NAMALWA (cell line): Measurements from ENCODE around the gene CLIP2.
A peak's percentile ranks its signal among the peaks of the same experiment; 100 is the strongest.
"Not testable (repeated sequence)": the region's sequence is repeated elsewhere in the genome, so short reads cannot be mapped to it uniquely, and the experiment has no call there.

Source experiments
- DNase-seq: peaks from one replicate; pipeline ENCODE4 v3.0.0-alpha.2; 2015; ENCODE audit warnings: low spot score

Gene CLIP2

DNA sequence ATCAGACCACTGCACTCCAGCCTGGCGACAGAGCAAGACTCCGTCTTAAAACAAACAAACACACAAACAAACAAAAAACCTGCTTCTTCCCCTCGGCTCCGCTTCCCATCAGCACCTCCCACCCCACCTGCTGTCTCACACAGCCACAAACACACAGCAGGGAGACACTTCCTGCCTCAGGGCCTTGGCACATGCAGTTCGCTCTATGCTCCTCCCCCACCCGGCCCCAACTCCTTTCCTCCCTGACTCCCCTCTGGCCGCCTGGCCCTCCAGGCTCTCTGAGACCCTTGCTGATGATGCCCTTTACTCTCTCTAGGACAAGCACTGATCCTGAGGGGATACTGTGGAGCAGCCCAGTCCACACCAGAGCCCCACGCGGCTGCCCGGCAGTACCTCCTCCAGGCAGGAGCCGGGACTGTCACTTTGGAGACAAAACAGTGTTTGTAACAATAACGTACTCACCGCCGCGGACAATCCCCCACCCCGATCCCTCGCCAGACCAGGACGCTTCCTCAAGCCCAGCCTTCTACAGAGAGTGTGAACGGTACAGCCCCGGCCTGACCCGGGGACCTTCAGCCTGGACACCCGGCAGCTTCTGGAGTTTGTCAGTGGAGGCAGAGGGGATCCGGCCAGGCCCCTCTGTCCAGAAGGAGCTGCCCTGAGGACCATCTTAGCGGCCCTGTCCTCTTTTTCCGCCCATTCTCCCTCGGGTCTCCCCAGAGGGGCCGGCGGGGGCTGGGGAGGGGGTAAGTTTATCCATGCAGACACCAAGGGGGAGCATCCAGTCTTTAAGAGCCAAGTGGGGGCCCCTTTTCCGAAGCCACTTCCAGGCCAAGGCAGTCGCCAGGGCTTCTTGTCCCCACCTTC lies 114.5 kb downstream of the CLIP2 start:
- no peak for DNase-seq

GRCh38 chr7:74404388-74404700 lies 115.1 kb downstream of the CLIP2 start:
- DNase-seq = no peak

DNA sequence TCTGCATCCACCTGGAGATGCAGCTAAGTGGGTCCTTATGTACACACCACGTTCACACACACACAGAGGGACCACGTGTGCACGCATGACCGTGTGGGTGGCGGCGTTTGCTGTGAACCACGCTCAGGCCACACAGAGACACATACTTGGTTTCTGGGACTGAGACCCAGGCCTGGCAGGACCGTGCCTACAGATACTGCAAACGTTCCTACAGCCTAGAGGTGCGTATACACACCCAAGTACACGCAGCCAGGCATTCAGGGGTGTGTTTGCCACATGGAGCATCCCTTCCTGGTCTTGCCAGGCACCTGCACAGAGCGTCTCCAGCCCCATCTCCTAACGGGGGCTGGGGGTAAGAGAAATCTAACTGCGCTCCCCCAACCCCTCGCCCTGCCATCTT lies 115.5 kb downstream of the CLIP2 start:
- no peak for DNase-seq

GRCh38 chr7:74405191-74405898 lies 116.1 kb downstream of the CLIP2 start:
- peak; percentile 63 for DNase-seq

DNA sequence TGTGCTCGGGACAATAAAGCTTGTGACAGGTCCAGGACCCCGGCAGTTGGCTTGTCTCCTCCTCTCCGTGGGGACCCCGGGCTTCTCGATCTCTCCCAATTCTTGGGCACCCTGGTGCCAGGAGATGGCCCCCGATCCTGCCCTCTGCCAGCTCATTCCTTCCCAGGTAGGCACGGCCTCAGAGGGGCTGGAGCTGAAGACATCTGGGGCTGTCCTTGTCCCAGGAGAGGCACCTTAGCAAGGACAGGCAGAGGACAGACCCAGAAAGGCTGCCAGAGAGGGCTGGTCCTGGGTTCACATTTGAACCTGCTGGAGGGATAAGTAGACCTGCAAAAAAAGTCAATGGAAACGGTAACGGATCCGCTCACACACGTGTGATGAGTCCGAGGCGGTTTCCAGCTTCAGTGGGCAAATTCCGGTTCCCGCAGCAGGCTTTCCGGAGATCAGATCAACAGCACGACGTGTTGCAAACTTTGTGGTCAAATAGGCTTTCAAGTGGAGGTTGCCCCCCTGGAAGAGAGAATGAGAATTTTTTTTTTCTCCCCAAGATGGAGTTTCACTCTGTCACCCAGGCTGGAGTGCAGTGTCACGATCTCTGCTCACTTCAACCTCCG lies 116.8 kb downstream of the CLIP2 start:
- no peak for DNase-seq

- DNase-seq = no peak
Observed at GRCh38 chr7:74407958-74408357, 118.8 kb downstream of the CLIP2 start.

DNA sequence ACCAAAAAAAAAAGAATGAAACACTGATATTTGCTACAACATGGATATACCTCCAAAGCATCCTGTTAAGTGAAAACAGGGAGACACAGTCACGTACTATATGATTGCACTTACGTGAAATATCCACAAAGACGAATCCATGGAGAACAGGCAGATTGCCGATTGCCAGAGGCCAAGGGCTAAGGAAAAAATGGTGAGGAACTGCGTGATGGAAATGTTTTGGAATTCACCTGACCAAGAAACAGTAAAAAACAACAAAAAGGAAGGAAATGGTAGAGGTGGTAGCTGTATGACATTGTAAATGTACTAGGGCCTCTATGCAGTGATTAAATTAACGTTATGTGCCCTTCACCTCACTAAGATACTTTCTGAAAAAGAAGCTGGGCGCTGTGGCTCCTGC lies 120.4 kb downstream of the CLIP2 start:
- DNase-seq = no peak

DNA sequence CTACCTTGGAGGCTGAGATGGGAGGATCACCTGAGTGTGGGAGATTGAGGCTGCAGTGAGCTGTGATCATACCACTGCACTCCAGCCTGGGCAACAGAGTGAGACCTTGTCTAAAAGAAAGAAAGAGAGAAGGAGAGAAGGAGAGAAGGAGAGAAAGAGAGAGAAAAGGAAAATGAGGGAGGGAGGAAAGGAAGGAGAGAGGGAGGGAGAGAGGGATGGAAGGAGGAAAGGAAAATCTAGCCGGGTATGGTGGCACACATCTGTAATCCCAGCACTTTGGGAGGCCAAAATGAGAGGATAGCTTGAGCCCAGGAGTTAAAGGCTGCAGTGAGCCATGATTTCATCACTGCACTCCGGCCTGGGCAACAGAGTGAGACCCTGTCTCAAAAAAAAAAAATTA lies 121.6 kb downstream of the CLIP2 start:
- no peak for DNase-seq

DNA sequence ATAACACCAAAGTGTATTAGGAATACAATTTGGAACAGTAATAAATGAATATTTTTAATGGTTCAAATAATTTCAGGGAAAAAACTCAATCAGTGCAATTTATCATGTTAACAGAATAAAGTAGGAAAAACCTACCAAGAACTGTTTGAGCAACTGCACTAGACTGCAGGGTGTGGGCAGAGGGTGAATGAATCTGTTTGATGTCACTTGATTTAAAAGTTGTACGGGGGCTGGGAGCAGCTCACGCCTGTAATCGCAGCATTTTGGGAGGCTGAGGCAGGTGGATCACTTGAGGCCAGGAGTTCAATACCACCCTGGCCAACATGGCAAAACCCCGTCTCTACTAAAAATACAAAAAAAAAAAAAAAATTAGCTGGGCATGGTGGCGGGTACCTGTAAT lies 122.4 kb downstream of the CLIP2 start:
- not testable (repeated sequence) for DNase-seq

DNA sequence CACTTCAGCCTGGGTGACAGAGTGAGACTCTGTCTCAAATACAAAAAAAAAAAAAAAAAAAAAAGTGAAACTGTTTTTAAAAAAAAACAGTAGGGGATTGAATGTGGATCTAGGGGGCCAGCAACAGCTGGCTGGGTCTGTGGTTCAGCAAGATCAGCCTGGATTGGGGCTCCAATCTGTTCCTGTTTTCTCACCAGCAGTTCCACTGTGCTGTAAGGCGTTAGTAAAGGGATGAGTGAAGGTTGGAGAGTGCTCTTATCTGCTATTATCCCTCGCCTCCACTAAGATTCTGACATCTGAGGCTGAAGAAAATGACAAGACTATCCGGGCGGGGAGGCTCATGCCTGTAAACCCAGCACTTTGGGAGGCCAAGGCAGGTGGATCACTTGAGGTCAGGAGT lies 122.8 kb downstream of the CLIP2 start:
- DNase-seq = no peak

DNA sequence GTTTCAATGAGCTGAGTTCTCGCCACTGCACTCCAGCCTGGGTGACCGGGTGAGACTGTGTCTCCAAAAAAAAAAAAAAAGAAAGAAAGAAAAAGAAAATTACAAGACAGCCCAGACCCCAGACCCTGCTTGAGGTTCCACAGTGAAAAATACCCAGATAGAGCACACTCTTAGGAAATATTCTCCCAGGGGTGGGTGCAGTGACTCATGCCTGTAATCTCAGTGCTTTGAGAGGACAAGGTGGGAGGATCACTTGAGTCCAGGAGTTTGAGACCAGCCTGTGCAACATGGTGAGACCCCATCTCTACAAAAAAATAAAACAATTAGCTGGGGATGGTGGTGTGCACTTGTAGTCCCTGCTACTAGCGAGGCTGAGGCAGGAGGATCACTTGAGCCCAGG lies 123.4 kb downstream of the CLIP2 start:
- DNase-seq = no peak

DNA sequence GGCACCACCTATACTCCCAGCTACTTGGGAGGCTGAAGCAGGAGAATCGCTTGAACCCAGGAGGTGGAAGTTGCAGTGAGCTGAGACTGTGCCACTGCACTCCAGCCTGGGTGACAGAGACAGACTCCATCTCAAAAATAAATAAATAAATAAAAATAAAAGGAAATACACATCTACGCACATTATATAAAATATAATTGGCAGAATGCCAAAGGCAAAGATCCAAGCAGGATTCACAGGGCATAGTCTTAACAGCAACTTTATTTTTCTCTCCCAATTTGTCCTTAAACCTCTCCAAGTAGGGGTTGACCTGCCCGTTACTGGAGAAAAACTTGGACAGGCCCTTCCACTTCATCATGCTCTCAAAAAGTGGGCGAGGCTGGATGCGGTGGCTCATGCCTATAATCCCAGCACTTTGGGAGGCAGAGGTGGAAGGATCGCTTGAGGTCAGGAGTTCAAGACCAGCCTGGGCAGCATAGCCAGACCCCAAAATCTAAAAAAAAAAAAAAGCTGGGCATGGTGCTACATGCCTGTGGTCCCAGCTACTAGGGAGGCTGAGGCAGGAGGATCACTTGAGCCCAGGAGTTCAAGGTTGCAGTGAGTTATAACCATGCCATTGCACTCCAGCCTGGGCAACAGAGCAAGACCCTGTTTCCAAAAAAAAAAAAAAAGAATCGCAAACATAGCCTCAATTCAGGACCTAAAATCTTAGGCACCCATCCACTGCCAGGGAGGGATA lies 125.6 kb downstream of the CLIP2 start:
- DNase-seq = not testable (repeated sequence)

GRCh38 chr7:74417419-74417971 lies 128.3 kb downstream of the CLIP2 start:
- peak; percentile 78 for DNase-seq

DNA sequence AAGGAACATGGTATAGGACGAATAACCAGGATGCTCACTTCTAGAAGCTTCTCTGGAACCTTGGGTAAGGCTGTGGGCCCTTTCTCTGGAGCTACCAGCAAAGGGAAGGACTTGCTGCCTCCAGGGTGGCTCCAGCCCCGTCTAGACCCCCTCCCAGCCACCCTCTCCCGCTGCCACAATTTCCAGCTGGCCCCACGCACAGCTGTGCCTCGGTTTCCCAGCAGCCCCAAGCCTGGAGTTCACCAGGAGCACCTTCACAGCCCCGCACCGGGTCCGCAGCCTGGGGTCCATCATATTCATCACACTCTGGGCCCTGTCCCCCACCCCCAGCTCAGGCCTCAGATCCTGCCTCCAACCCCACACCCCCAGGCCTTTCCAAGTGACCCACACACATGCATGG lies 128.9 kb downstream of the CLIP2 start:
- DNase-seq = no peak

- DNase-seq = no peak
Observed at GRCh38 chr7:74418538-74418937, 129.3 kb downstream of the CLIP2 start.

DNA sequence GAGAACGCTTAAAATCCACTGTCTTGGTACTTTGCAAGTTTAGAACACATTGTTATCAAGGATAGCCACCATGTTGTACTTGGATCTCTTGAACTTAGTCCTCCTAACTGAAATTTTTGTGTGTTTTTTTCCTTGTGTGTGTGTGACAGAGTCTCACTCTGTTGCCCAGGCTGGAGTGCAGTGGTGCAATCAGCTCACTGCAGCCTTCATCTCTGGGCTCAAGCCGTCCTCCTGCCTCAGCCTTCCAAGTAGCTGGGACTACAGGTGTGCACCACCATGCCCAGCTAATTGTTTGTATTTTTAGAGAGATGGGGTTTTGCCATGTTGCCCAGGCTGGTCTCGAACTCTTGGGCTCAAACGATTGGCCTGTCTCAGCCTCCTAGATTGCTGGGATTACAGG lies 130.0 kb downstream of the CLIP2 start:
- not testable (repeated sequence) for DNase-seq

GRCh38 chr7:74420006-74420405 lies 130.8 kb downstream of the CLIP2 start:
- DNase-seq = no peak

DNA sequence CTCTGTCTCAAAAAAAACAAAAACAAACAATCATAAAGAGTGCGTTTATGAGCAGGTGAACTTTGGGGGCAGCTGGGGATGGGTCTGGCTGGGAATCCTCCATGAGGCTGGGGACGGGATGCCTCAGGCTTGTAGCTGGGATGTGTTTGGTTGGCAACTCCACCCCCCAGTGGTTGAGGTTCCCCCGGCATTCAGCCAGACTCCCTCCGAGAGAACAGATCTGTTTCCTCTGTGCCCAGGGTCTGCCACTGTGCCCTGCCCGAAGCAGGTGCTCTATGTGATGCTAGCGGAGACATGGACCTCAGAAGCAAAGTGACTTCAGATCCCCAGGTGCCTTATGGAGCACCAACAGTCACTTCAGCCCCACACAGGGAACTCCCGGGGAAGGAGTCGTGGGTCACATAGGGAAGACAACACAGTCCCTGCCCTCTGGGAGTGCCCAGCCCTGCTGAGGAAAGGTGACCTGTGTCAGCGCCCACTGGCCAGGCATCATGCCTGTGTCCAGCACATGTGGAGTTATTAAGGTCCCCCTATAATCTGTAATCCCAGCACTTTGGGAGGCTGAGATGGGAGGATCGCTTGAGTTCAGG lies 135.2 kb downstream of the CLIP2 start:
- DNase-seq = no peak

DNA sequence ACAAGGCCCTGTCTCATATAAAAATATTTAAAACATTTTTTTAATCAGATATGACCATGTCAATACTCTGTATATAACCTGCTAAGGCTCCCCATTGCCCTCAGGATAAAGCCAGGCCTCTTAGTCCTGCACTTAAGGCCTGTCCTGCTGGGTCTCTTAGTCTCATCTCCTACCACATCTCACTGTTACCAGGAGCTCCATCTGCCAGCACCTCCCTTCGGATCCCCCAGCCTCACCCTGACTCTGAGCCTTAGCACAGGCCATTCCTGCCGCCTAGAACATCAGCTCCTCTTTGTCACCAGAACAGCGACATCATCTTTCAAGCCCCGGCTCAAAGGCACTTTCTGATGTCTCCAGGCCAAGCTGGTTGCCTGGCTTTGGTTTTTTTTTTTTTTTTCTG lies 138.8 kb downstream of the CLIP2 start:
- no peak for DNase-seq

DNA sequence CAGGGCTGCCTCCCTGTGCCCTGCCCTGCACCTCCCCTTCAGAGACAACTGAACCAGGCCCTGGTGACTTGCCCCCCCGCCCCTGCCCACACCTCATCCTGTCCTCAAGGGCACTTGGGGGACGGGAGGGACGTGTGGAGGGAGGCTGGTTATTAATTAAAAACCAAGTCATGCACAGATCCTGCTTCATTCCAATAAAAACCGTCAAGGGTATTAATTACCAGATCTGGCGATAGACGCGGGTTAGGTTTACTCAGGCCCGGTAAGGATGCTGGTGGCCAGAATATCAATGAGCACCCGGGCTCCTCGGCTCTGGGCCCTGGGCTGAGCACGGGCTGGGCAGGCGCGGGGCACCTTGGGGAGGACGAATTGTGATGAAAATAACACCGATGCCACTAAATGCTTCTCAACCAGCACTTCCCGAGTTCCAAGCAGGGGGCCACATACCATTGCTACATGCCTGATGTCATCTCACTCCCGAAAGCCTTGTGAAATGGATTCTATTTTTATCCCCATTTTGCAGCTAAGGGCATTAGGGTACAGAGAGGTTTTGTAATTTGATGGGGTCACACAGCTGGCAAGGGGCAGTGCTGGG lies 140.0 kb downstream of the CLIP2 start:
- no peak for DNase-seq

GRCh38 chr7:74430409-74430808 lies 141.2 kb downstream of the CLIP2 start:
- DNase-seq = not testable (repeated sequence)
